Measurements from ENCODE around the gene GHR. TPM values are rescaled to one million over a fixed set of nuclear protein-coding genes. Genes with fewer than 3 reads are reported as not detected.

The GHR gene
- total RNA-seq, 1 donor from 2014 or later: 6.4 TPM

DNA sequence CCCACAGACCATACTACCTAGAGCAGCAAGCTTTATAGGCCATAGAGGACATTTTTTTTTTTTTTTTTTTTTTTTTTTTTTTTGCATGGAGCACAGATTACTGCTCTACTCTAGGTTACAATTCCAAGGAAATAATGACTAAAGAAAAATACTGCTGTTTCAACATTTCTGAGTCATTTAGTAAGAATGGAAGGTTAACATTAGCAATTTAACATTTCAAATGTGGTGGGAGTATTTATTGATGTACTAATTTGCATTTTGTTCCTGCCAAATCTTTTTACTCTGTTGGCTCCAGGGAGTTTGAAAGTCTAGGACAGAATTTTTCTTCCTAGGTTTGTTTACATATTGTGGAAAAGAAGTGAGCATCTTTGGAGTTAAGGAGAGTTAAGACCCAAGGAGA lies 191.3 kb downstream of the GHR start:
- DNase-seq (ENCODE audit: low spot score in 2 of 2): no peak
- H3K4me1 ChIP-seq: peaks cover 0 to 11% of the 10 kb centered on the region in 2 donors
- TF ChIP-seq, protein P1, sequence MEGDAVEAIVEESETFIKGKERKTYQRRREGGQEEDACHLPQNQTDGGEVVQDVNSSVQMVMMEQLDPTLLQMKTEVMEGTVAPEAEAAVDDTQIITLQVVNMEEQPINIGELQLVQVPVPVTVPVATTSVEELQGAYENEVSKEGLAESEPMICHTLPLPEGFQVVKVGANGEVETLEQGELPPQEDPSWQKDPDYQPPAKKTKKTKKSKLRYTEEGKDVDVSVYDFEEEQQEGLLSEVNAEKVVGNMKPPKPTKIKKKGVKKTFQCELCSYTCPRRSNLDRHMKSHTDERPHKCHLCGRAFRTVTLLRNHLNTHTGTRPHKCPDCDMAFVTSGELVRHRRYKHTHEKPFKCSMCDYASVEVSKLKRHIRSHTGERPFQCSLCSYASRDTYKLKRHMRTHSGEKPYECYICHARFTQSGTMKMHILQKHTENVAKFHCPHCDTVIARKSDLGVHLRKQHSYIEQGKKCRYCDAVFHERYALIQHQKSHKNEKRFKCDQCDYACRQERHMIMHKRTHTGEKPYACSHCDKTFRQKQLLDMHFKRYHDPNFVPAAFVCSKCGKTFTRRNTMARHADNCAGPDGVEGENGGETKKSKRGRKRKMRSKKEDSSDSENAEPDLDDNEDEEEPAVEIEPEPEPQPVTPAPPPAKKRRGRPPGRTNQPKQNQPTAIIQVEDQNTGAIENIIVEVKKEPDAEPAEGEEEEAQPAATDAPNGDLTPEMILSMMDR (IDR thresholded peaks at IDR 0.05): no peak
- H3K27me3 ChIP-seq: no peaks in the 10 kb centered on the region
- H3K9me3 ChIP-seq: no peaks in the 10 kb centered on the region
- no peaks in the 10 kb centered on the region for H3K36me3 ChIP-seq
- no peak overlapping the region for H3K4me3 ChIP-seq
- no peak overlapping the region for H3K27ac ChIP-seq
- intact Hi-C loops (cut with DNase I): no loop called here

DNA sequence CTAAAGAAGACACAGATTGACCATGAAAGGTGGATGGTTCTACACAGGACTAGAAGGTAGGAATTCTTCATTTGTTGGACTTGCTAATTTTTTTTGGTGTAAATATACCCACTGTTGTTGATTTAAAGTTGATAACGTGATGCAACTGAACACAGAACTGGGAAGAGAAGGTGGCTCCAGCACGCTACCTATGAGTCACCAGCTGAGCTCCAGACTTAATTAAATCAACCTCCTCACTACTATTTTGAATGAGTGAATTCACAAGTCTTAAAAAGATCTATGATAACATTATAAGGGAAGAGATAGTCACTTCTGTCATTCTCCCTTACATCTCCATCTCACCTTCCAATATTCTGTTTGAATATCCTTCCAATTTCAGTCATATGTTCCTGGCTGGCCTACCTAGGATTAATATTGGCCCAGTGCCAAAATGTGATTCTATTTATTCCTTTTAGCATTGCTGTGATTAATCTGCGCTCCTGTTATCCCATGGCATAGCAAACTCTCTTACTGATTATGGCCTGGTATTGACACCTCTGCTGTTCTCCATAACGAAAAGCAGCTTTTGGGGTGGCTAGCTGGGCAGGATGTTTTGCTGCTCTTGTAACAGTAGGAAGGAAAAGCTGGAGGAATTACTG lies 197.5 kb downstream of the GHR start:
- no peak for DNase-seq (ENCODE audit: low spot score in 2 of 2)
- Histone ChIP-seq H3K36me3 (no peaks in the 10 kb centered on the region), H3K27me3 (no peaks in the 10 kb centered on the region), H3K27ac (no peak overlapping the region), H3K9me3 (no peaks in the 10 kb centered on the region), H3K4me1 (peaks cover 0 to 4% of the 10 kb centered on the region in 2 donors), H3K4me3 (no peak overlapping the region)
- intact Hi-C loops (cut with DNase I): no loop called here
- TF ChIP-seq, protein P1 (IDR thresholded peaks at IDR 0.05): no peak

DNA sequence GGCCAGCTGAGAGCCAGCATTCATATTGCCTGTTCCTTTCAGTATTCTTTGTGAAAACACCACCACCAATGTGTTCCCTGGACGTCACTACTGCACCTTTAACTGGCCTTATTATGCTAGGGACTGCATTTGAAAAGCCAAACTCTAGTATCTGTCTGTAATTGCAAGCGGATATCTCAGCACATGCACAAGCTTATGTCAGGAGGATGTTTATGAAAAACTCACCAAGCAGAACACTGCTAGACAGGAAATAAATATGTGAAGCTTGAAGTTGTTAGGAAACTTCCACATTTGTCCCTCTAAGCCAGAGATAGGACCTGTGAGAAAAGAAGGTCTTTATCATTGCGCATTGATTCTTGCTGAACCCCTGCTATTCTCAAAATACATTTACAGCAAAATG lies 198.0 kb downstream of the GHR start:
- intact Hi-C loops (cut with DNase I): no loop called here
- Histone ChIP-seq H3K27ac (no peak overlapping the region), H3K4me1 (peaks cover 0 to 4% of the 10 kb centered on the region in 2 donors), H3K4me3 (no peak overlapping the region), H3K36me3 (no peaks in the 10 kb centered on the region), H3K9me3 (no peaks in the 10 kb centered on the region), H3K27me3 (no peaks in the 10 kb centered on the region)
- no peak for DNase-seq (ENCODE audit: low spot score in 2 of 2)
- TF ChIP-seq, protein P1 (IDR thresholded peaks at IDR 0.05): no peak

DNA sequence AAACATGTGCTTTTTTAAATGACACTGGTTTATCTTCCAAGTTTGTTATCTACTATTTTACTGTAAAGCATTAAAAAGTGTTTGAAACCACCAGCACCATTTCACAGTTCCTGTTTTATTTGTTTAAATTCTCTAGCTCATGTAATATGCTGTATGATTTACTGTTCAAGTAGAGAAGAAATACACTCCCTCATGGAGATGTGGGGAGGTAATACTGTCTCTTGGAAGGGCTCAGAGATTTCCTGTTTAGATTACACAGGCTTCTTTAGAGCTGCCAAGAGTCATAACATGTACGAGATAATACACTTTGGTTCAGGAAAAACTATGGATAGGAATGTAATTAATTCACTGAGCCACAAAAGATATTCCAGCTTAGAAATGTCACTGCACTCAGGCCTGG lies 198.4 kb downstream of the GHR start:
- H3K27ac ChIP-seq: no peak overlapping the region

DNA sequence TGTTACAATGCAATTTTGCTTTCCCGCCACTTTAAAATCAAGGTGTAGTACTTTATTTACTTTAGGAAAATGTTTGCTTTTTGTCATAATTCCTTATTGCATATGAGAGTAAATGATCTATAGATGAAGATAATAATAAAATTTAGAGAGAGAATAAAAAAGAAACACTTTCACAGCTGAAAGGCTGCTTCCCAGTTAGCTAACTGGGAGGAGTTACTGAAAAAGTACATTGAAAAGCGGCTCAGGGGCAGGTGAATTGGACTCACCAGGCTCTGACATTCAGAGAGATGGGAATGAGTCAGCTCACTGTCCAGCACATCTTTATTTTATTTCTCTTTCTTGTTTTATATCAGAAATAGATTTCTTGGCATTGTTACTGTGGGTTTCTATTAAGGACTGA lies 201.7 kb downstream of the GHR start:
- intact Hi-C loops (cut with DNase I): no loop called here
- no peak for DNase-seq (ENCODE audit: low spot score in 2 of 2)
- Histone ChIP-seq H3K4me3 (no peak overlapping the region), H3K36me3 (no peaks in the 10 kb centered on the region), H3K27me3 (no peaks in the 10 kb centered on the region), H3K4me1 (peaks cover 0 to 4% of the 10 kb centered on the region in 2 donors), H3K9me3 (no peaks in the 10 kb centered on the region), H3K27ac (no peak overlapping the region)
- TF ChIP-seq, protein P1 (IDR thresholded peaks at IDR 0.05): no peak

More for the DNA sequence above, 198.4 kb downstream of the GHR start:
- DNase-seq (ENCODE audit: low spot score in 2 of 2): no peak
- Histone ChIP-seq H3K9me3 (no peaks in the 10 kb centered on the region), H3K4me1 (peaks cover 0 to 4% of the 10 kb centered on the region in 2 donors), H3K4me3 (no peak overlapping the region), H3K36me3 (no peaks in the 10 kb centered on the region), H3K27me3 (no peaks in the 10 kb centered on the region)
- intact Hi-C loops (cut with DNase I): no loop called here
- TF ChIP-seq, protein P1 (IDR thresholded peaks at IDR 0.05): no peak

DNA sequence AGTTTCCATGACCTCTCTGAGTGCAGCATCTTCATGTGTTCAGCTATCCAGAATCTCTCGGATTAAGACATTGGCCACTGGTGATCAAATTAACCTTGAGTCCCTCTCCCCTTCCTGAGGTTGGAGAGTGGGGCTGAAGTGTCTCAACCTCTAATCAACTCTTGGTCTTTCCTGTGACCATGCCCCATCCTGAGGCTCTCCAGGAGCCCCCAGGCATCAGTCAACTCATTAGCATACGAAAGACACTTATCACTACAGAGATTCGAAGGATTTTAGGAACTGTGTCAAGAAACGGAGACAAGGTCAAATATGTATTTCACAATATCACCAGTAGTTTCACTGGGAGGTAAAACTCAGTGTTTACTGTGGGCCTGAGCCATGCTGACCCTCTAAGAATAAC lies 203.2 kb downstream of the GHR start:
- Histone ChIP-seq H3K4me3 (no peak overlapping the region), H3K4me1 (no peaks in the 10 kb centered on the region), H3K36me3 (no peaks in the 10 kb centered on the region), H3K27me3 (no peaks in the 10 kb centered on the region), H3K27ac (no peak overlapping the region), H3K9me3 (no peaks in the 10 kb centered on the region)
- intact Hi-C loops (cut with DNase I): no loop called here
- DNase-seq (ENCODE audit: low spot score in 2 of 2): no peak
- TF ChIP-seq, protein P1 (IDR thresholded peaks at IDR 0.05): no peak

Measured in ascending aorta (tissue), 2 donors.